SU-DHL-6 (cell line): ENCODE measurements around the gene NR2E1.

Experiments used
- H2AFZ ChIP-seq: fragments of 200-600 bp; sonication (generic); 2 replicates; pipeline ENCODE4 v1.6.1; 2014; ENCODE audit warnings: low read depth, mild to moderate bottlenecking, moderate library complexity, mixed read lengths, antibody characterized with exemption, low read length; ENCODE audit not compliant: severe bottlenecking
- H3F3A ChIP-seq: fragments of 200-600 bp; shearing (Covaris generic); 2 replicates; pipeline ENCODE4 v1.6.0; 2016; ENCODE audit warnings: antibody characterized with exemption, mild to moderate bottlenecking; ENCODE audit not compliant: insufficient read depth
- H3K27ac ChIP-seq: fragments of 200-600 bp; sonication (generic); 2 replicates; pipeline ENCODE4 v1.5.1; 2016; ENCODE audit warnings: low read depth, mild to moderate bottlenecking, low read length, moderate library complexity, mixed read lengths
- H3K27me3 ChIP-seq: fragments of 200-600 bp; sonication (generic), shearing (Covaris generic); 2 replicates; pipeline ENCODE4 v1.6.0; 2014; ENCODE audit warnings: mild to moderate bottlenecking, low read length
- H3K36me3 ChIP-seq: fragments of 200-600 bp; sonication (generic); 2 replicates; pipeline ENCODE4 v1.6.1; 2014; ENCODE audit warnings: mild to moderate bottlenecking, low read length, mixed read lengths
- H3K4me2 ChIP-seq: fragments of 300-600, 200-600 bp; shearing (Covaris generic), sonication (generic); 2 replicates; pipeline ENCODE4 v1.6.0; 2014; ENCODE audit warnings: low read length, low read depth, mild to moderate bottlenecking; ENCODE audit not compliant: poor library complexity, severe bottlenecking
- H3K4me3 ChIP-seq: fragments of 200-600 bp; sonication (generic); 2 replicates; pipeline ENCODE4 v1.5.1; 2014; ENCODE audit warnings: antibody characterized with exemption, low read length, mild to moderate bottlenecking, mixed read lengths; ENCODE audit not compliant: insufficient read depth, poor library complexity, severe bottlenecking
- H3K79me2 ChIP-seq: fragments of 200-600 bp; sonication (generic); 2 replicates; pipeline ENCODE4 v1.6.1; 2014; ENCODE audit warnings: mild to moderate bottlenecking, low read length, moderate library complexity; ENCODE audit not compliant: insufficient read depth
- H3K9ac ChIP-seq: fragments of 200-600 bp; sonication (generic); 2 replicates; pipeline ENCODE4 v1.7.0; 2014; ENCODE audit warnings: mild to moderate bottlenecking, low read length
- H3K9me2 ChIP-seq: fragments of 200-600 bp; sonication (generic); replicated peaks from 2 replicates; pipeline ENCODE4 v1.6.1; 2014; ENCODE audit warnings: low read length; ENCODE audit not compliant: insufficient read depth
- H3K9me3 ChIP-seq: fragments of 200-600 bp; sonication (generic); 2 replicates; pipeline ENCODE4 v1.6.1; 2014; ENCODE audit warnings: low read length, mixed read lengths; ENCODE audit not compliant: insufficient read depth
- H4K20me1 ChIP-seq: fragments of 200-600 bp; sonication (generic); 2 replicates; pipeline ENCODE4 v1.6.1; 2014; ENCODE audit warnings: low read depth, mild to moderate bottlenecking, antibody characterized with exemption, low read length, moderate library complexity, mixed read lengths
- CTCF ChIP-seq: fragments of 200-600 bp; sonication (generic); IDR thresholded peaks from one replicate; pipeline ENCODE4 v1.5.1; 2017; ENCODE audit warnings: antibody characterized with exemption, mild to moderate bottlenecking, low read length, moderate library complexity; ENCODE audit not compliant: insufficient read depth, poor library complexity, severe bottlenecking
- EZH2phosphoT487 ChIP-seq: fragments of 200-600 bp; sonication (generic), shearing (Covaris generic); conservative IDR thresholded peaks from 2 replicates; pipeline ENCODE4 v1.6.1; 2018; ENCODE audit warnings: mild to moderate bottlenecking, antibody characterized with exemption, low read length, moderate library complexity, mixed read lengths

NR2E1 gene

GRCh38 chr6:108180776-108181175 lies 15.0 kb downstream of the NR2E1 start:
- Histone ChIP-seq H3K27ac (no peak overlapping the region), H3K9ac (no peak overlapping the region), H3K27me3 (no peaks in the 10 kb centered on the region), H3K9me3 (no peaks in the 10 kb centered on the region), H3F3A (no peaks in the 10 kb centered on the region), H3K4me2 (no peak overlapping the region), H3K4me3 (no peak overlapping the region), H4K20me1 (no peaks in the 10 kb centered on the region; the same call in 1 of the 2 replicates), H3K79me2 (no peaks in the 10 kb centered on the region), H2AFZ (no peak overlapping the region), H3K9me2 (no peaks in the 10 kb centered on the region), H3K36me3 (no peaks in the 10 kb centered on the region)
- TF ChIP-seq EZH2phosphoT487 = no peak
- TF ChIP-seq CTCF = no peak

GRCh38 chr6:108186226-108186625 lies 20.4 kb downstream of the NR2E1 start:
- Histone ChIP-seq H3K27me3 (no peaks in the 10 kb centered on the region), H3K9ac (no peak overlapping the region), H3K36me3 (no peaks in the 10 kb centered on the region), H4K20me1 (no peaks in the 10 kb centered on the region), H2AFZ (no peak overlapping the region), H3K9me2 (no peaks in the 10 kb centered on the region), H3K4me2 (no peak overlapping the region), H3K9me3 (no peaks in the 10 kb centered on the region), H3K79me2 (no peaks in the 10 kb centered on the region), H3K27ac (no peak overlapping the region), H3F3A (no peaks in the 10 kb centered on the region), H3K4me3 (no peak overlapping the region)
- TF ChIP-seq EZH2phosphoT487 (no peak), CTCF (no peak)

GRCh38 chr6:108187519-108187918 lies 21.7 kb downstream of the NR2E1 start:
- Histone ChIP-seq H3K9ac (no peak overlapping the region), H3K27ac (no peak overlapping the region), H3K36me3 (no peaks in the 10 kb centered on the region), H3F3A (no peaks in the 10 kb centered on the region), H3K9me3 (no peaks in the 10 kb centered on the region), H3K4me3 (no peak overlapping the region), H3K4me2 (no peak overlapping the region), H4K20me1 (no peaks in the 10 kb centered on the region), H3K9me2 (no peaks in the 10 kb centered on the region), H2AFZ (no peak overlapping the region), H3K27me3 (no peaks in the 10 kb centered on the region), H3K79me2 (no peaks in the 10 kb centered on the region)
- TF ChIP-seq CTCF = no peak
- no peak for TF ChIP-seq EZH2phosphoT487
